ENCODE measurements around the gene ARID1B. TPM values are rescaled to one million over a fixed set of nuclear protein-coding genes. Genes with fewer than 3 reads are reported as not detected.

The ARID1B gene
- total RNA-seq, 6 experiments from 2014 or later, result 23.2 to 35.3 (median 30.7) TPM

DNA sequence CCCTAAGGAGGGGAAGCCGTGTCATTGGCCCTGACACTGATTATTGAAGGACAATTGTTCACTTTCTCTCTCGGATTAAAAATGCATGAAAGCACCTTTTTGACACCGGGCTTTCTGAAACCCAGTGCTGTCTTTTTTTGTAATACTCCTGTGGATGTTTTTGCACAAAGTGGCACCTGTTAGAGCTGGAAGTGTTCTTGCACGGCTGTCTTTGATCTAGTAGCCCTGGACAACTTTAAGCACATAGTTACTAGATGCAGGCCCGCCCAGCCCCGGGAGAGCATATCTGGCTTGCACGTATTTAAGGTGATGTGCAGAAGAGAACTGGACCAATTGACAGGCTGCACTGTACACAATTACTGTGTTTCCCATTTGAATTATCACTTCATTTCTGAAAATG, 72.6 kb downstream of the ARID1B start:
- no peak overlapping the region for H3K4me3 ChIP-seq
- no peak overlapping the region for H3K27ac ChIP-seq
- WGBS (ENCODE audit: insufficient coverage, low coverage, low lambda C conversion rate, missing lambda C conversion rate), result 62% methylated on average over 7 of the region's 7 CpGs
- no peaks in the 10 kb centered on the region for H3K9me3 ChIP-seq
- peaks cover 0 to 3% (median 0%) of the 10 kb centered on the region in 4 donors for H3K4me1 ChIP-seq
- H3K36me3 ChIP-seq, result no peaks in the 10 kb centered on the region
- no peaks in the 10 kb centered on the region for H3K27me3 ChIP-seq
- TF ChIP-seq, protein P1, sequence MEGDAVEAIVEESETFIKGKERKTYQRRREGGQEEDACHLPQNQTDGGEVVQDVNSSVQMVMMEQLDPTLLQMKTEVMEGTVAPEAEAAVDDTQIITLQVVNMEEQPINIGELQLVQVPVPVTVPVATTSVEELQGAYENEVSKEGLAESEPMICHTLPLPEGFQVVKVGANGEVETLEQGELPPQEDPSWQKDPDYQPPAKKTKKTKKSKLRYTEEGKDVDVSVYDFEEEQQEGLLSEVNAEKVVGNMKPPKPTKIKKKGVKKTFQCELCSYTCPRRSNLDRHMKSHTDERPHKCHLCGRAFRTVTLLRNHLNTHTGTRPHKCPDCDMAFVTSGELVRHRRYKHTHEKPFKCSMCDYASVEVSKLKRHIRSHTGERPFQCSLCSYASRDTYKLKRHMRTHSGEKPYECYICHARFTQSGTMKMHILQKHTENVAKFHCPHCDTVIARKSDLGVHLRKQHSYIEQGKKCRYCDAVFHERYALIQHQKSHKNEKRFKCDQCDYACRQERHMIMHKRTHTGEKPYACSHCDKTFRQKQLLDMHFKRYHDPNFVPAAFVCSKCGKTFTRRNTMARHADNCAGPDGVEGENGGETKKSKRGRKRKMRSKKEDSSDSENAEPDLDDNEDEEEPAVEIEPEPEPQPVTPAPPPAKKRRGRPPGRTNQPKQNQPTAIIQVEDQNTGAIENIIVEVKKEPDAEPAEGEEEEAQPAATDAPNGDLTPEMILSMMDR (IDR thresholded peaks at IDR 0.05), result no peak
- no peak for TF ChIP-seq POLR2A (IDR thresholded peaks at IDR 0.05)
- DNase-seq, result no peak
- intact Hi-C loops (cut with DNase I), result no loop called here
- ATAC-seq, result no peak

DNA sequence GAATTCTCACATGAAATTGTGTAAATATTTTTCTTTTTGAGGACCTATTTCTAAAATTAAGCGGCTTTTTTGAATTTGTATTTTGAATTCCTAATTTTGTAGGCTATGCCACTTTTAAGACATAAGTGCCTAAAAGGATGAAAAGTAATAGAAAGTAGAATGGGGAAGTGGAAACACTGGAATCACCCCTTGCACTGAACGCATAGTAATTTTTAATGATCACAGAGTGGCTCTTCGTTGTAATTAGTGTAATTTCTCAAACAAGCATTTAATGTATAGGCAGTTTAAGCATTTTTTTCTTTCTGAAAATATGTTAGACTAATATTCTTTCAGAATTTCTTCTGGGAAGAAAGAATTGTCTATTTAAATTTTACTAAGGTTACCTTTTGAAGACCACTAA, 73.2 kb downstream of the ARID1B start:
- ATAC-seq, result no peak
- Histone ChIP-seq H3K36me3 (no peaks in the 10 kb centered on the region), H3K4me1 (peaks cover 0 to 3% (median 0%) of the 10 kb centered on the region in 4 donors)

DNA sequence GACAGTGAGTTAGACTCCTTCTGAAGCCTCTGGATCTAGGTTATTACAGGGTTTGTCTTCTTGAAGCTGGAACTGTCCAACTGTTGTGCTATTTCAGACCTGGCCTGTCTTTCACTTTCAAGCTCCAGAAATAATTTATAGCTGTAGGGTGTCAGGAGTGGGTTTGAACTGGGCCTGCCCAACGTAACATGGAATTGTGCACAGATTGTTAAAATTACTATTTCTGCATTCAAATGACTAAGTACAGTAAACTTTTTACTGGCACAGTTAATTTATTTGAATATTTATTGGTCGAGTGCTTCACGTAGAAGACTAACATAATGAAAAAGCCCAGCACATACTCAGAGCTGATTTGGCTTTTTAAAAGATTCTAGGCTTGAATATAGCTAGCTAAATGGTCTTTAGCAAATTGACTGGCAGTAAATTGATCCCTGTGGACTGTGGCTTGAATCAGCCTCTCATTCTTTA, 74.3 kb downstream of the ARID1B start:
- H3K4me1 ChIP-seq, result peaks cover 0 to 3% (median 0%) of the 10 kb centered on the region in 4 donors
- no peaks in the 10 kb centered on the region for H3K36me3 ChIP-seq
- intact Hi-C loops (cut with DNase I), result no loop called here
- ATAC-seq (peak in 1 of 4 donors; percentile 22), DNase-seq (no peak)
- 88% methylated on average over 3 of the region's 3 CpGs for WGBS (ENCODE audit: insufficient coverage, low coverage, low lambda C conversion rate, missing lambda C conversion rate)
- H3K4me3 ChIP-seq, result no peak overlapping the region
- H3K27me3 ChIP-seq, result no peaks in the 10 kb centered on the region
- no peak for TF ChIP-seq POLR2A (IDR thresholded peaks at IDR 0.05)
- TF ChIP-seq, protein P1 (IDR thresholded peaks at IDR 0.05), result no peak
- no peaks in the 10 kb centered on the region for H3K9me3 ChIP-seq
- H3K27ac ChIP-seq, result no peak overlapping the region

More for the DNA sequence above, 73.2 kb downstream of the ARID1B start:
- Histone ChIP-seq H3K4me3 (no peak overlapping the region), H3K27me3 (no peaks in the 10 kb centered on the region), H3K27ac (no peak overlapping the region), H3K9me3 (no peaks in the 10 kb centered on the region)
- no peak for TF ChIP-seq POLR2A (IDR thresholded peaks at IDR 0.05)
- TF ChIP-seq, protein P1 (IDR thresholded peaks at IDR 0.05), result no peak
- no peak for DNase-seq
- 70% methylated on average over 3 of the region's 3 CpGs for WGBS (ENCODE audit: insufficient coverage, low coverage, low lambda C conversion rate, missing lambda C conversion rate)
- intact Hi-C loops (cut with DNase I), result no loop called here

DNA sequence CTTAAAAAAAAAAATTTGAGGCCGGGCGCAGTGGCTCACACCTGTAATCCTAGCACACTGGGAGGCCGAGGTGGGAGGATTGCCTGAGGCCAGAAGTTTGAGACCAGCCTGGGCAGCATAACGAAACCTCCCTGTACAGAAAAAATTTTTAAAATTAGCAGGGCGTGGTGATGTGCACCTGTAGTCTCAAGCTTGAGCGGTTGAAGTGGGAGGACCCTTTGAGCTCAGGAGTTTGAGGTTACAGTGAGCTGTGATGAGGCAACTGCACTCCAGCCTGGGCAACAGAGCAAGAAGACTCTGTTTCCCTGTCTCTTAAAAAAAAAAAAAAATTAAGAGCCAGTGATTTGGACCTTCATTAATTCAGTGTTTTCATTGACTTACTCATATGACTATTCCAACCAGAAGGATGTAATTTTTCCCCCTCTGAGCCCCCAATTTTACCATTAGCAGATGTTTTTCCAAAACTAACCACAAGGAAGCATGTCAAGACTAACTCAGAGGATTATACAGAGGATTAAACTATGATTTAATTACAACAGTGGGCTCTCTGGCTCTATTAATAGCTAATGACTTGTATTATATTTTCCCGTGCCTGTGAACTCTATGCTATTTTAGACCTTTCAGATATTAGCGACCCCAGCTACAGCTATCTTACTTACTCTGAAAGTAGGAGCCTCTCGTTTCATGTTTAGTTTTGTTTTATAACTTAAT, 75.1 kb downstream of the ARID1B start:
- Histone ChIP-seq H3K27me3 (no peaks in the 10 kb centered on the region), H3K27ac (no peak overlapping the region), H3K4me3 (no peak overlapping the region), H3K9me3 (no peaks in the 10 kb centered on the region), H3K36me3 (no peaks in the 10 kb centered on the region), H3K4me1 (peaks cover 0 to 3% (median 0%) of the 10 kb centered on the region in 4 donors)
- intact Hi-C loops (cut with DNase I), result no loop called here
- TF ChIP-seq POLR2A (IDR thresholded peaks at IDR 0.05), result no peak
- TF ChIP-seq, protein P1 (IDR thresholded peaks at IDR 0.05), result no peak
- ATAC-seq (no peak), DNase-seq (no peak)
- WGBS (ENCODE audit: insufficient coverage, low coverage, low lambda C conversion rate, missing lambda C conversion rate), result 83% methylated on average over 7 of the region's 9 CpGs
